ENCODE data around the gene CCDC60.

The CCDC60 gene

DNA sequence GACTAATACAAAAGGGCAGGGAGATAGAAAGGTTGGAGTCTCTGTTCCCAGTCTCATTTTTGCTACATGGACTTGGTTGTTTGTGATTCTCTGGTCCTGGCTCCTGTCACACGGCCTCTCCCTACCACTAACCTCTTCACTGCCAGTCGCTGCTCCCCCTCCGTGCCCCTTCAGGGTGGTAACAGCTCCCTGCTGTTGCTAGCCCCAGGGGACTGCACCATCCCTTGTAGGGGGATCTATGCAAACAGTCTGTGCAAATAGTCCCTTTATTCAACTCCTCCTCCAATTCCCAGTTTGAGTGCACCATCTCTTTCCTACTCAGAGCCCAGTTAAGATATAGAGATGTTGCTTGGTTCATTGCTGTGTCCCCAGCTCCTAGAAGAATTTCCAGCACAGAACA, 51.1 kb downstream of the CCDC60 start:
- no peak for DNase-seq (ENCODE audit: low read depth, low spot score)
- in situ Hi-C loops (cut with HindIII; ENCODE audit: low sequenced_read_pairs) = no loop called here
- TF ChIP-seq, protein P1, sequence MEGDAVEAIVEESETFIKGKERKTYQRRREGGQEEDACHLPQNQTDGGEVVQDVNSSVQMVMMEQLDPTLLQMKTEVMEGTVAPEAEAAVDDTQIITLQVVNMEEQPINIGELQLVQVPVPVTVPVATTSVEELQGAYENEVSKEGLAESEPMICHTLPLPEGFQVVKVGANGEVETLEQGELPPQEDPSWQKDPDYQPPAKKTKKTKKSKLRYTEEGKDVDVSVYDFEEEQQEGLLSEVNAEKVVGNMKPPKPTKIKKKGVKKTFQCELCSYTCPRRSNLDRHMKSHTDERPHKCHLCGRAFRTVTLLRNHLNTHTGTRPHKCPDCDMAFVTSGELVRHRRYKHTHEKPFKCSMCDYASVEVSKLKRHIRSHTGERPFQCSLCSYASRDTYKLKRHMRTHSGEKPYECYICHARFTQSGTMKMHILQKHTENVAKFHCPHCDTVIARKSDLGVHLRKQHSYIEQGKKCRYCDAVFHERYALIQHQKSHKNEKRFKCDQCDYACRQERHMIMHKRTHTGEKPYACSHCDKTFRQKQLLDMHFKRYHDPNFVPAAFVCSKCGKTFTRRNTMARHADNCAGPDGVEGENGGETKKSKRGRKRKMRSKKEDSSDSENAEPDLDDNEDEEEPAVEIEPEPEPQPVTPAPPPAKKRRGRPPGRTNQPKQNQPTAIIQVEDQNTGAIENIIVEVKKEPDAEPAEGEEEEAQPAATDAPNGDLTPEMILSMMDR (IDR thresholded peaks at IDR 0.05; ENCODE audit: low read depth, low read length) = no peak
- no peak overlapping the region for H3K4me3 ChIP-seq (ENCODE audit: low read depth, low read length)

DNA sequence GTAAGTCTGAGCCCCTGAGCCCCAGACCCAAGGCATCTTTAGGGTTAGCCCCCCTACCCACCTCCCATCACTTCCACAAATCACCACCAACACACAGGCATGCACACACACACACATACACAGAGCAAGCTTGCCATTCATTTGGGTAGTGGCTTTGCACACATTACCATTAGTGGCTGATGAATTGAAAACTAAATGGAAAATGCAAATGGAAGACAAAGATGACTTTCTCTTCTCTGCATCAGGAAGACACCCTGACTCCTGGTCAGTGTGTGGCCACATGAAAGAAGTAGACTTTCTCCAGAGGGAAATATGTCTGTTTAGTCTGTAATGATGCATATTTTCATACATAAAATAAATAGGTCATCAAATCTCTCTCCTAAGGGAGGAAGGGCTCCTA, 55.2 kb downstream of the CCDC60 start:
- TF ChIP-seq, protein P1 (IDR thresholded peaks at IDR 0.05; ENCODE audit: low read depth, low read length) = no peak
- in situ Hi-C loops (cut with HindIII; ENCODE audit: low sequenced_read_pairs) = no loop called here
- H3K4me3 ChIP-seq (ENCODE audit: low read depth, low read length) = no peak overlapping the region
- no peak for DNase-seq (ENCODE audit: low read depth, low spot score)

DNA sequence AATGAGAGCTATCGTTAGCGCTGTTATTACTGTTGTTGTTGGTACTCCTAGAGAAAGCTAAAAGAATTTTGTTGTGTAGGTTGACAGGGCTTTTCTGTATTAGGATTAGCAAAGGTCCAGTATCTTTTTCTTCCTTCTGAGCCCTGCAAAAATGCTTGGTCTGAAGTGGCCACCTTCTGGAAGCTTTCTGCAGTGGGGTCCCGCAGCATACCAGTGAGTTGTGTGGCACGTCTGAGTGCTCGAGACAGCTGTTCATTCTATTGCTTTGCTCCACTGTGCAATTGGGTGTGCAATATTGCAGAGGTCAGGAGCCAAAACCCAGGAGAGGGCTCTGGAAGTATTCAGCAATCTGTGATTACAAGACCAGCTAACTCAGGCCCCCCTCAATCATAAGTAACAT, 57.1 kb downstream of the CCDC60 start:
- H3K4me3 ChIP-seq (ENCODE audit: low read depth, low read length) = no peak overlapping the region
- DNase-seq (ENCODE audit: low read depth, low spot score) = no peak
- in situ Hi-C loops (cut with HindIII; ENCODE audit: low sequenced_read_pairs) = no loop called here
- TF ChIP-seq, protein P1 (IDR thresholded peaks at IDR 0.05; ENCODE audit: low read depth, low read length) = no peak

DNA sequence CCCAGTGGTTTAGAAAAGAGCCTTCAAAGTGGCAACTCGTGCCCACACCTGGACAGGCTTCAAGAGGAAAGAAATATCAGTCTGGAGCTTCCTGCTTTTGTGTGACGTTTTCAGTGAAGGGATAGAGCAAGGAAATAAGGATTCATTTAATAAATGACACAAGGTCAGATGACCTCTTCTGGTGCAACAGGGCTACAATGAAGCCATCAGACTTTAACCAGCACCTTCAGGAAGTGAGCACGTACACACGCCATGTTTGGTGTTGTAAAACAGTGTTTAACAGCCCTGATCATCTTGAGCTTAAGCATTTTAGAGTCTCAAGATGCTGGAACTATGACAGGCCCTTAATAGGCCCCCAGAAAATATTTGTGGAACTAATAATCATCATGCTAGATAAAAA, 59.1 kb downstream of the CCDC60 start:
- TF ChIP-seq, protein P1 (IDR thresholded peaks at IDR 0.05; ENCODE audit: low read depth, low read length) = no peak
- H3K4me3 ChIP-seq (ENCODE audit: low read depth, low read length) = no peak overlapping the region
- in situ Hi-C loops (cut with HindIII; ENCODE audit: low sequenced_read_pairs) = no loop called here
- no peak for DNase-seq (ENCODE audit: low read depth, low spot score)

DNA sequence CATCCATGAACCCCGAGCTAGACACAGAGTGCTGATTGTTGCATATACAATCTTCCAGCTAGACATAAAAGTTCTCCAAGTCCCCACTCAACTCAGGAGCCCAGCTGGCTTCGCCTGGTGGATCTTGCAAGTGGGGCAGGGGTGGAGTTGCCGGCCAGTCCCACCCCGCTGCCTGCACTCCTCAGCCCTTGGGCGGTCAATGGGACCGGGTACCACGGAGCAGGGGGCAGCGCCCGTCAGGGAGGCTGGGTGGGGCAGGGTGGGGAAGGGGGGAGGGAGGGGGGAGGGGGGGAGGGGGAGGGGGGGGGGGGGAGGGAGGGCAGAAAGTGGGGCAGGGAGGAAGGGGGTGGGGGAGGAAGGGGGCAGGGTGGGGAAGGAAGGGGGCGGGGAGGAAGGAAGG, 63.0 kb downstream of the CCDC60 start:
- TF ChIP-seq, protein P1 (IDR thresholded peaks at IDR 0.05; ENCODE audit: low read depth, low read length) = no peak
- no peak for DNase-seq (ENCODE audit: low read depth, low spot score)
- H3K4me3 ChIP-seq (ENCODE audit: low read depth, low read length) = no peak overlapping the region
- in situ Hi-C loops (cut with HindIII; ENCODE audit: low sequenced_read_pairs) = no loop called here

DNA sequence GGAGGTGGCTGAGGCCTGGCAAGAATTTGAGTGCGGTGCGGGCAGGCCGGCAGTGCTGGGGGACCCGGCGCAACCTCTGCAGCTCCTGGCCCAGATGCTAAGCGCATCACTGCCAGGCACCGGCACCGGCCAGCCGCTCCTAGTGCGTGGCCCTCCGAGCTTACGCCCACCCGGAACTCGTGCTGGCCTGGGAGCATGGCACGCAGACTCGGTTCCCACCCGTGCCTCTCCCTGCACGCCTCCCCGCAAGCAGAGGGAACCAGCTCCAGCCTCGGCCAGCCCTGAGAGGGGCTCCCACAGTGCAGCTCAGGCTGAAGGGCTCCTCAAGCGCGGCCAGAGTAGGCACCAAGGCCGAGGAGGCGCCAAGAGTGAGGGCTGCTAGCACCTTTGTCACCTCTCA, 63.7 kb downstream of the CCDC60 start:
- DNase-seq (ENCODE audit: low read depth, low spot score) = no peak
- TF ChIP-seq, protein P1 (IDR thresholded peaks at IDR 0.05; ENCODE audit: low read depth, low read length) = no peak
- no peak overlapping the region for H3K4me3 ChIP-seq (ENCODE audit: low read depth, low read length)
- in situ Hi-C loops (cut with HindIII; ENCODE audit: low sequenced_read_pairs) = no loop called here

DNA sequence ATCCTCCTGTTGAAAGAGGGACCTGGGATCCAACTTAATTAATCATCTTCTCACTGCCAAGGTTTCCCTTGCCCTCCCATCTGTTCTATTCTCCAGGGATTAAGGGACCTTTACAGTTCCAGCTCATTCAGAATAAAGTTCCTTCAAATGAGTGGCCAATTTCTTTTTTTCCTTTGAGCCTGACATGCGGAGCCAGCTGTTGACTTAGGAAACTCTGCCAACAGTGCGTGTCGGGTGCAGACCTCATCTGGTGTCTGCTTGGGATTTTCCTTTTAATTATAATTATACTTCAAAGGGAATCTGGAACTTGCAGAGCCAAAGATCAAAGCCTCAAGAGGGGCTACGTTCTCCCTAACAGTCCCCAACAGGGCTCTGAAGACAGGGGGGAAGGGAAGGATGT, 64.8 kb downstream of the CCDC60 start:
- TF ChIP-seq, protein P1 (IDR thresholded peaks at IDR 0.05; ENCODE audit: low read depth, low read length) = no peak
- in situ Hi-C loops (cut with HindIII; ENCODE audit: low sequenced_read_pairs) = no loop called here
- DNase-seq (ENCODE audit: low read depth, low spot score) = no peak
- no peak overlapping the region for H3K4me3 ChIP-seq (ENCODE audit: low read depth, low read length)

Data from astrocyte of the spinal cord (primary cell).